GM19372 (cell line): ENCODE data around the gene PRKCH.

Experiments used
- ATAC-seq: cut with Tn5 transposase; IDR thresholded peaks from one replicate; pipeline ENCODE4 v1.9.1; 2021; ENCODE audit warnings: mild to moderate bottlenecking, low read depth, moderate library complexity; ENCODE audit not compliant: unreplicated experiment

PRKCH gene

DNA sequence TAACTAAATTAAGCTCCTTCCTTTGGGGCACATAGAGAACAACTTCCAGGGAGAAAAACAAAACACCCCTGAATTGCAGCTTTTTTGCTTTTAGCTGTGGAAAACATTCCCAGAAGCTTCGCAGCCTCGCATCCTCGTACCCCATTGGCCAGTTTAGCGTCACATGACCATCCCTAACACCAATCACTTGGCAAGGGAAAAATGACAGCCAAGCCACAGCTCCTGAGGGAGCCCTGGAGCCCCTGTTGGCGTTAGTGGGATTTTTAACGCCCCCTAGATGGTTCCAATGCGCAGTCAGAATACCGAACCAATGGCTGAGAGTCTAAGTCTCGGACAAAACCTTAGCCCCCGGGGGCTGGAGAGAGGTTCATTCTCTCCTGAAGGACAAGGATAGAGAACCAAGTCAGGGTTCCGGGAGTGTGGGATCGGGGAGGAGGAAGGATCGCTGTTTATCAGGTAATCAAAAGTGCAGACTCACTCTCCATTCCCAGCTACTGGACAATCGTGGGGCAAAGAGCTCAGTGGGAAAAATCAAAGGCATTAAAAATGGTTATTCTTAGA is 238.3 kb downstream of the PRKCH start:
- no peak for ATAC-seq

- ATAC-seq = no peak
Observed at GRCh38 chr14:61560323-61560722, 238.9 kb downstream of the PRKCH start.

DNA sequence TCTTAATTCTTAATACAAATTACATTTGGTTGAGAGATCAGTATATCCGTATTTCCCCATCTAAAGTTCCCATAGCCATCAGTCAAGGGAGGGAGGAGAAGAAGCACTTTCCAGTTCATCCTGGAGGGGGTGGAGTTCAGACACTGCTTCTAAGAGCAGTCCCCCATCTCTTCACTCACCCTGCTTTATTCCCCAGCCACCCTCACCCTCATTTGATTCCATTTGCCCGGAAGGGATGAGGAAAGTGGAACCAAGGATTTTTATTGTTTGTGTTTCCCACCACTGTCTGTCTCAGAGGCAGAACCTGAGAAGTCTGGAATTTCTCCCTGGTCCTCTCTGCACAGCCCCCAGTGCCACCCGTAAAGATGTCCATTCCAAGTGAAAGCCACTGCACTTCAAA is 239.7 kb downstream of the PRKCH start:
- no peak for ATAC-seq

DNA sequence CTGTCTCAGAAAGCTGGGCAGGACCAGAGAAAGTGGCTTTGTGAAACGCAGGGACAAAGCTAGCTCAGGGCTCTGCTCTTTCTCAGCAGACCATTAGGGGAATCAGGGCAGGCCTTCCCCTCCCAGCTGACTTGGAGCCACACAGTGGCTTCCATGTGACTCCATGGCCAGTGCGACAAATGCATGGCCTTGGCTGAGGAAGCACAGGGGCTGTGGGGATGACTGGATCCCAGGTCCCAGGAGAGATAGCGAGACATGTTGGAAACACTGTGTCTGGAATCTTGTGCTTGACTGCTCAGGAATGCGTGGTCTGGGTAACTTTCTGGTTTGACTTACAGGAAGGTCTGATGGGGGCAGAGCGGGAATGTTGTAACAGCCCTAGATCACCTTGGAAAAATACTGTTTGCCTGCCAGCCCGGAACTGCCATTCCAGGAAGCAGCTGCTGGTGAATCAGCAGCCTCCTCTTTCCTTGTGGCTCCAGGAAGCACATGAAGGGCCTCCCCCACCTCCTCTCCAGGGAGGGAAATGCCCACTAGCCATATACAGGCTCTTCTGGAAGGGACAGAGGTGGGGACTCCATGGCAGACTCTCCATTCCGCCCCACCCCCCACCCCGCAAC is 240.4 kb downstream of the PRKCH start:
- ATAC-seq = no peak

GRCh38 chr14:61562321-61563161 is 241.2 kb downstream of the PRKCH start:
- no peak for ATAC-seq

DNA sequence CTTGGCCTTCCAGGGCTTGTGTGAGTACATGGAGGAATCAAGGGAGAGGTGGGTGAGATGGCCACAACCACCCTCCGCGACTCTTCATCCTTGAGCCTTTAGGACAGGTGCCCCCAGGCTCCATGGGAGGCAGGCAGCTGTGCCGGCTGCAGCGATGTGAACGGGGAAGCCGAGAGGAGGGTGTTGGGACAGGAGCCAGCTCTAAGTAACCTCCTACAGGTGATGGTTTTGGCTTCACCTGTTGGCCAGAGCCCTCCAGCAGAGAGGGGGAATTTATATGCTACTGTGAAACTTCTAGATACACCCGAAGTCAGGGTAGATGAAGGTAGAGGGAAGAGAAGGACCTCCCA is 241.8 kb downstream of the PRKCH start:
- no peak for ATAC-seq

DNA sequence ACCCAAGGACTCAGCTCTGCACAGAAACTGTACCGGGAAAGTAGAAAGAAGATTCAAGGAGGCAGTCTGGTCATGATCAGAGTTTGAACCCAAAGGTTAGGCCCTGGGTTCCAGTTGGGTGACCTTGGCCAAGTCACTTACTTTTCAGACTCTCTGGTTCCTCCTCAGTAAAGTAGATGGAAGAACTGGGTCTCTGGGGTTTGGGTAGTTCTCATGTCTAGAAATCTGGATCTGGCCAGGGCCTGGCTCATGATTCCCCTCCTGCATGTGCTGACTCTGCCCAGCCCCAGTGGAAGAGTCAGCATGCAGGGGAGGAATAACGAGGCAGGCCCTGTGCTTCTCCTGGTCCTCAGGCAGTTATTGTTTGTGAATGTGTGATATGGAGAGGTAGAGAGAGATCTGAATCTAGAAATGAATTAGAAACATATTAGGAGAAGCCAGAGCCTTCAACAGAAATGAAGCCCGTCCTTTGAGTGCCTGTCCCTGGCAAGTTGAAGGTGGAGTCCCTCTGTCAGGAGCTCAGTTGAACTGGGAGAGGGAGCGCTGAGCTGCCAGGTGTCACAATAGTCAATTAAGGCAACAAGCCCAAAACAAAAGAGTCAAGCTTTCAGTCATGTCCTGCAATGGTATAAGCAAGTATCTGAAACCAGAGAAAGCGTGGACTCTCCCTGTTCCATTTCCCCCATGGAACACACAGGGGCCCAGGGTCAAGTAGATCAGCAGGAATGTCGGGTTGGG is 242.7 kb downstream of the PRKCH start:
- ATAC-seq = no peak

GRCh38 chr14:61564618-61565091 is 243.3 kb downstream of the PRKCH start:
- ATAC-seq = no peak

- no peak for ATAC-seq
Observed at GRCh38 chr14:61565181-61565580, 243.8 kb downstream of the PRKCH start.

GRCh38 chr14:61565836-61566536 is 244.6 kb downstream of the PRKCH start:
- ATAC-seq = no peak

- ATAC-seq = no peak
Observed at GRCh38 chr14:61566537-61567225, 245.3 kb downstream of the PRKCH start.

DNA sequence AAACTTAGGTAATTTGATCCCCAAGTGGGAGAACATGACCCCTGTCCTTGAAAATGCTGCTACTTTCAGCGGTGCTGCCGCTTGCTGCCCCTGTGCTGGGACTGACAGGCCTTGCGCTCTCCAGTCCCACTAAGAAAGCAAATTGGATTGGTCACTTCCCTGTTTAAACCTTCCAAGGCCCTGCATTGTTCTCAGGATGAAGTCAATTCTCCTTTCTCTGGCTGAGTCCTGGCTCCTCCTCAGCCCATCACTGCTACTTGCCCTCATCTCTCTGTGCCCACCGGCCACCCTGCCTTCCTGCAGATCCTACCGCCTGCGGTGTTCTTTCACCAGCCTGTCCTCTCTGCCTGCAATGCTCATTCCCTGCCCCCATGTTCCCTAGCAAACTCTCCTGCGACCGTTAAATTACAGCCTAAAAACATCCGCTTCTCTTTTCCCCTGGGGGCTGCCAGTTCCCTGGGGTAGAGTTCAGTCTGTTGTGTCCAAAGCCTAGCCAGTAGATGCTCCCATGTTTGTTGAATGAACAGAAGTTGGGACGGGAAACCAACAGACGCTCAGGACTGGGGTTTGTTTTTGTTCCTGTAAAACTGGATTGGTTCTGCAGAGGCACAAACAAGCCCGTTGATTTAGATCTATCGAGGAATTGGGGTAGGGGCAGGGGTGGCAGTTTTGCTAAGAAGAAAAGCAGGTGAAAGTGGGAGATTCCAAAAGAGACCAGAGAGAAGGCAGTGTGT is 246.6 kb downstream of the PRKCH start:
- ATAC-seq = no peak

DNA sequence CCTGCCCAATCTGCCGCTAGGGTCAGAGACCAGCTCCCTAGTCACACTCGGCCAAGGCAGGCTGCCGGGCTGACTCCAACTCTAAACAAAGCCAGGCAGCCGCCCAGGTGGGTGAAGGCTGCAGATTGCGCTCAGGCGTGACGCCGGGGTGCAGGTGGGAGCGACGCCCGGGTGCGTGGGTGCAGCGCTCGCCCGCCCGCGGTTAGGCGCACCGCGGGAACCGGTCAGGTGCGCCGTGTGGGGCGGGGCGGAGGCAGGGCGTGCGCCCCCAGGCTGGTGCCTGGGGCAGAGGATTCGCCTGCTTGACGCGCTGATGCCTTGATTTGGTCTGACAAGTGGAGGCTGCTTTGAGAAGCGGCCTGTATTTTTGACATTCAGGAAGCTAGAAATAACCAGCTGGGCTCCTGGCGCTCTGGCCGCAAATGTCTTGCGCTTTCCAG is 247.2 kb downstream of the PRKCH start:
- peak; percentile 79 for ATAC-seq

DNA sequence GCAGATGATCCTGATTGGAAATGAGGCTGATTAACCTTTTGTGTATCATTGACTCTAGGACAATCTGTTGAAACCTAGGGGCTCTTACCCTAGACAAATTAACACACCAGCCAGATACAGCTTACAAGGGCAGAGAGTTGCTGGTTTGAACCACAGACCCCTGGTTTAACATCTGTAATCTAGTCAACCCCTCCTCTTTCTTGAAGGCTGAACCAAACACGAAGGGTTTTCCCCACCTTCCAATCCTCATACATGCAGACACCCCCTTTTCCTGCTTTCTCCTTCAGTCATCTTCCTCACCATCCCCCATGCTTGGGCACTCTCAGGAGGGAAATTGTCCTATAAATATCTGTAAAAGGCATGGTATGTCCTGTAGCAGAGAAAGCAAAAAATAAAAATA is 247.9 kb downstream of the PRKCH start:
- no peak for ATAC-seq

GRCh38 chr14:61569812-61570548 is 248.6 kb downstream of the PRKCH start:
- ATAC-seq = no peak

GRCh38 chr14:61570549-61571290 is 249.3 kb downstream of the PRKCH start:
- ATAC-seq = no peak

- ATAC-seq = no peak
Observed at GRCh38 chr14:61571917-61572316, 250.5 kb downstream of the PRKCH start.

GRCh38 chr14:61573321-61573720 is 251.9 kb downstream of the PRKCH start:
- no peak for ATAC-seq
